A549 treated with ZK216348 at 1 μM for 4 hours (cell line): Measurements from ENCODE around the gene DCTN1. TPM values are rescaled to one million over a fixed set of nuclear protein-coding genes. Genes with fewer than 3 reads are reported as not detected.

Experiments used
- total RNA-seq: library from RNA; stranded (reverse); fragments of 200-300 nt; extraction: Qiagen RNA extraction; gene quantifications from 5 replicates; pipeline ENCODE4 v1.2.3, GENCODE V29; 2022; ENCODE audit warnings: low read depth

The DCTN1 gene
- total RNA-seq: 107 to 172 TPM (median 149 TPM) in 5 replicates

DNA sequence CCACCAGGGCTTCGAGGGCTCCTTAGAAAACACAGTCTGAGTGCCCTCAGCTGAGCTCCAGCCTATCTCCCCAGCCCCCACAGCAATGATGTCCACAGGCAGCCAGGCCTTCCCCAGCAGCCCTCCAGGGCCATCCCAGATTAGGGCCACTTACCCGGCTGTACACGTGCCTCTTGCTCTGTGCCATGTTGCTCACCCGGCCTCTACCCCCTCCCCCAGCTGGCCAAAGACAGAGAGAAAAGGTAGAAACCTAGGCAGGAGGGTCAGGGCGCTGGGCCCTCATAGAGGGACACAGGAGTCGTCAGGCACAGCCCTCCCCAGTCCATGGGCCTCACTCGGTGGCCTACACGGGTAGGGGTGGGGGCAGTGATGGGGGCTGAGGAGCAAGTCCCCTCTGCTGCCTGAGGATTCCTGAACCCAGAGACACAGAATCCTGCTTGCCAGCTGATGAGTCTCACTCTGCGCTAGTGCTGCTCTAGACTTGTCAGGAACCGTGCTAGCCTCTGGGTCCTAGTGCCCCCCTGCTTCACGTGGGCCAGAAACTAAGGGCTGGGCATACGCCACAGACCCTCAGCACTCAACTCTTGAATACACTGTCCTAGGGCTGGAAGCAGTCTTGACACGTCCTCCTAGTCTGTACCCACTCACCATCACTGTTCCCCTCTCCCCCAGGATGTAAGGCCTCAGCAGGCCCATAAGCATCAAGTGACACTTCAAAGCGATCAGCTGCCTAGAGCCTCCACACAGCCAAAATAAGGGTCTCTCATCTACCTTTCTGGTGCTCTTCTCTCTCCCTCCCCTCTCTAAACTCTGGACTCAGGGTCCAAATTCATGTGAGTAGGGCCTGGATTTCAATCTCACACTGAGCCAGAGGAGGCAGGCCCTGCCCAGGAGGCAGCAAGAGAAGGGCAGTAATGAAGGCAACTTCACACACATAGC, at the start of gene DCTN1:
DCTN1 (minus strand) TSS at position 461 of the 939 bp plus-strand sequence; CDS start at position 187, 274 bp downstream.

GRCh38 chr2:74421221-74421870, 41.2 kb upstream of the DCTN1 start, which contains the start of the genes C2orf81 and WDR54:
C2orf81 (minus strand) TSS chr2:74421619; CDS start chr2:74421560, 59 bp downstream.
WDR54 (plus strand) TSS chr2:74421730; CDS start chr2:74422154, 424 bp downstream.

GRCh38 chr2:74343316-74343715, 36.8 kb downstream of the DCTN1 start, which contains the start of gene SLC4A5:
SLC4A5 (minus strand) TSS chr2:74343416; CDS start chr2:74315023, 28,393 bp downstream.

Other genes with a start within 250 kb of the DCTN1 start
- 108 to 152 TPM (median 135 TPM) in 5 replicates for gene BOLA3, start 232.4 kb downstream of the DCTN1 start, total RNA-seq
- gene MOB1A, start 201.4 kb downstream of the DCTN1 start, total RNA-seq: 55.5 to 91.9 TPM (median 81.7 TPM) in 5 replicates
- gene MTHFD2, start 181.7 kb downstream of the DCTN1 start, total RNA-seq: 141 to 176 TPM (median 144 TPM) in 5 replicates
- gene SLC4A5, start 36.9 kb downstream of the DCTN1 start, total RNA-seq: 0.11 to 0.69 TPM (median 0.63 TPM) in 5 replicates
- gene C2orf81, start 41.3 kb upstream of the DCTN1 start, total RNA-seq: 2.1 to 3.7 TPM (median 3.0 TPM) in 5 replicates
- 63.6 to 93.1 TPM (median 85.8 TPM) in 5 replicates for gene WDR54, start 41.4 kb upstream of the DCTN1 start, total RNA-seq
- gene RTKN, start 61.6 kb upstream of the DCTN1 start, total RNA-seq: 15.5 to 29.0 TPM (median 23.7 TPM) in 5 replicates
- 48.5 to 61.5 TPM (median 59.0 TPM) in 5 replicates for gene INO80B, start 74.8 kb upstream of the DCTN1 start, total RNA-seq
- 43.1 to 83.5 TPM (median 81.4 TPM) in 5 replicates for gene WBP1, start 78.1 kb upstream of the DCTN1 start, total RNA-seq
- gene MOGS, start 85.1 kb upstream of the DCTN1 start, total RNA-seq: 30.7 to 57.7 TPM (median 50.7 TPM) in 5 replicates
- 106 to 146 TPM (median 137 TPM) in 5 replicates for gene MRPL53, start 92.4 kb upstream of the DCTN1 start, total RNA-seq
- gene CCDC142, start 102.7 kb upstream of the DCTN1 start, total RNA-seq: 9.7 to 17.8 TPM (median 13.6 TPM) in 5 replicates
- 13.0 to 21.2 TPM (median 16.6 TPM) in 5 replicates for gene TTC31, start 102.8 kb upstream of the DCTN1 start, total RNA-seq
- 2.2 to 4.3 TPM (median 3.3 TPM) in 5 replicates for gene LBX2, start 119.3 kb upstream of the DCTN1 start, total RNA-seq
- gene PCGF1, start 127.4 kb upstream of the DCTN1 start, total RNA-seq: 28.0 to 41.4 TPM (median 33.8 TPM) in 5 replicates
- gene TLX2, start 134.1 kb upstream of the DCTN1 start, total RNA-seq: 0.15 to 0.74 TPM (median 0.21 TPM) in 5 replicates
- 0.09 to 0.49 TPM (median 0.20 TPM) in 3 of 5 replicates, not detected in the others for gene DQX1, start 145.9 kb upstream of the DCTN1 start, total RNA-seq
- gene AUP1, start 149.4 kb upstream of the DCTN1 start, total RNA-seq: 161 to 256 TPM (median 248 TPM) in 5 replicates
- gene HTRA2, start 149.6 kb upstream of the DCTN1 start, total RNA-seq: 24.5 to 44.4 TPM (median 40.0 TPM) in 5 replicates
- gene LOXL3, start 173.6 kb upstream of the DCTN1 start, total RNA-seq: 0.27 to 1.1 TPM (median 0.58 TPM) in 5 replicates
- 3.9 to 6.2 TPM (median 4.7 TPM) in 5 replicates for gene DOK1, start 174.4 kb upstream of the DCTN1 start, total RNA-seq